ENCODE measurements around the gene ALK. TPM values are rescaled to one million over a fixed set of nuclear protein-coding genes. Genes with fewer than 3 reads are reported as not detected.
A peak's percentile ranks its signal among the peaks of the same experiment; 100 is the strongest.

The ALK gene
- total RNA-seq, 1 donor from 2014 or later = not detected

DNA sequence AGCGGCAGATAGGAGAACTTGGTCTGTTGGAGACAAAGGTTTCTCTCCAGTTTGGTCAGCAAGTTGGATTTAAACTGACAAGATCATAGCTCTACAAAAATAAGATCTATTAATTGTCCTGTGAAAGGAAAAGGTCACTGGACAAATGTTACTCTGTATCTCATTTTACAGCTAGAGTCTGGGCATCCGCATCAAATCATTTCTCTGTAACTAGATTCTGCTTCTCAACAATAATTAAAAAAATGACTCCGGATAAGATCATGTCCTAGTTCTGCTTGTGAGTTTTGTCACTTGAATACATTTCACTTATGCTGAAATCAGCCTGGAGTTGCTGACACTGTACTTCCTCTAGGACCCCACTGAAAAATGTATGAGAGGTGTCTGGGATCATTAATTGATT is 310.8 kb downstream of the ALK start:
- TF ChIP-seq, protein P1, sequence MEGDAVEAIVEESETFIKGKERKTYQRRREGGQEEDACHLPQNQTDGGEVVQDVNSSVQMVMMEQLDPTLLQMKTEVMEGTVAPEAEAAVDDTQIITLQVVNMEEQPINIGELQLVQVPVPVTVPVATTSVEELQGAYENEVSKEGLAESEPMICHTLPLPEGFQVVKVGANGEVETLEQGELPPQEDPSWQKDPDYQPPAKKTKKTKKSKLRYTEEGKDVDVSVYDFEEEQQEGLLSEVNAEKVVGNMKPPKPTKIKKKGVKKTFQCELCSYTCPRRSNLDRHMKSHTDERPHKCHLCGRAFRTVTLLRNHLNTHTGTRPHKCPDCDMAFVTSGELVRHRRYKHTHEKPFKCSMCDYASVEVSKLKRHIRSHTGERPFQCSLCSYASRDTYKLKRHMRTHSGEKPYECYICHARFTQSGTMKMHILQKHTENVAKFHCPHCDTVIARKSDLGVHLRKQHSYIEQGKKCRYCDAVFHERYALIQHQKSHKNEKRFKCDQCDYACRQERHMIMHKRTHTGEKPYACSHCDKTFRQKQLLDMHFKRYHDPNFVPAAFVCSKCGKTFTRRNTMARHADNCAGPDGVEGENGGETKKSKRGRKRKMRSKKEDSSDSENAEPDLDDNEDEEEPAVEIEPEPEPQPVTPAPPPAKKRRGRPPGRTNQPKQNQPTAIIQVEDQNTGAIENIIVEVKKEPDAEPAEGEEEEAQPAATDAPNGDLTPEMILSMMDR (IDR thresholded peaks at IDR 0.05) = no peak
- Histone ChIP-seq H3K36me3 (no peaks in the 10 kb centered on the region), H3K4me3 (no peak overlapping the region), H3K9me3 (no peaks in the 10 kb centered on the region), H3K27me3 (no peaks in the 10 kb centered on the region), H3K4me1 (peaks cover 0 to 8% of the 10 kb centered on the region in 2 donors), H3K27ac (no peak overlapping the region)
- intact Hi-C loops (cut with DNase I) = no loop called here
- no peak for DNase-seq (ENCODE audit: low spot score in 2 of 2)

GRCh38 chr2:29607038-29607420 is 314.4 kb downstream of the ALK start:
- intact Hi-C loops (cut with DNase I) = no loop called here
- Histone ChIP-seq H3K27ac (no peak overlapping the region), H3K36me3 (no peaks in the 10 kb centered on the region), H3K27me3 (no peaks in the 10 kb centered on the region), H3K9me3 (no peaks in the 10 kb centered on the region), H3K4me1 (peaks cover 0 to 8% of the 10 kb centered on the region in 2 donors), H3K4me3 (no peak overlapping the region)
- TF ChIP-seq, protein P1 (IDR thresholded peaks at IDR 0.05) = no peak
- DNase-seq (ENCODE audit: low spot score in 2 of 2) = no peak

- Histone ChIP-seq H3K4me1 (peaks cover 0 to 8% of the 10 kb centered on the region in 2 donors), H3K9me3 (no peaks in the 10 kb centered on the region), H3K27ac (peak overlapping the region; percentile 64 to 70), H3K4me3 (no peak overlapping the region), H3K36me3 (no peaks in the 10 kb centered on the region), H3K27me3 (no peaks in the 10 kb centered on the region)
- TF ChIP-seq, protein P1 (IDR thresholded peaks at IDR 0.05) = no peak
- intact Hi-C loops (cut with DNase I) = no loop called here
- DNase-seq (ENCODE audit: low spot score in 2 of 2) = no peak
Observed at GRCh38 chr2:29606104-29607037, 315.0 kb downstream of the ALK start.

GRCh38 chr2:29603341-29603740 is 318.0 kb downstream of the ALK start:
- H3K36me3 ChIP-seq = no peaks in the 10 kb centered on the region
- H3K27ac ChIP-seq = no peak overlapping the region
- no peak for DNase-seq (ENCODE audit: low spot score in 2 of 2)
- TF ChIP-seq, protein P1 (IDR thresholded peaks at IDR 0.05) = no peak
- H3K27me3 ChIP-seq = no peaks in the 10 kb centered on the region
- H3K4me1 ChIP-seq = peaks cover 0 to 8% of the 10 kb centered on the region in 2 donors
- H3K4me3 ChIP-seq = no peak overlapping the region
- intact Hi-C loops (cut with DNase I) = no loop called here
- H3K9me3 ChIP-seq = no peaks in the 10 kb centered on the region

GRCh38 chr2:29601872-29602271 is 319.5 kb downstream of the ALK start:
- no peak overlapping the region for H3K4me3 ChIP-seq
- intact Hi-C loops (cut with DNase I) = no loop called here
- H3K27me3 ChIP-seq = no peaks in the 10 kb centered on the region
- H3K27ac ChIP-seq = no peak overlapping the region
- no peak for DNase-seq (ENCODE audit: low spot score in 2 of 2)
- no peaks in the 10 kb centered on the region for H3K36me3 ChIP-seq
- TF ChIP-seq, protein P1 (IDR thresholded peaks at IDR 0.05) = no peak
- no peaks in the 10 kb centered on the region for H3K9me3 ChIP-seq
- H3K4me1 ChIP-seq = peaks cover 0 to 8% of the 10 kb centered on the region in 2 donors
